Neural crest cell (in vitro differentiated cells): Measurements from ENCODE around the gene ANO4. TPM values are rescaled to one million over a fixed set of nuclear protein-coding genes. Genes with fewer than 3 reads are reported as not detected.

Experiments used
- DNase-seq: peaks from one replicate; pipeline ENCODE4 v3.0.0; 2021; ENCODE audit warnings: low read depth, mixed read lengths, low spot score
- H3K27ac Mint-ChIP-seq: one replicate; pipeline ENCODE4 v1.8.0; 2021; ENCODE audit warnings: mild to moderate bottlenecking, mixed read lengths; ENCODE audit not compliant: unreplicated experiment
- H3K27me3 Mint-ChIP-seq: 2 replicates; pipeline ENCODE4 v1.8.0; 2021; ENCODE audit warnings: low read depth, mild to moderate bottlenecking, mixed read lengths
- H3K36me3 Mint-ChIP-seq: 2 replicates; pipeline ENCODE4 v1.8.0; 2021; ENCODE audit warnings: low read depth, mild to moderate bottlenecking, mixed read lengths
- H3K4me1 Mint-ChIP-seq: 2 replicates; pipeline ENCODE4 v1.8.0; 2021; ENCODE audit warnings: mixed read lengths
- H3K4me3 Mint-ChIP-seq: one replicate; pipeline ENCODE4 v1.8.0; 2021; ENCODE audit warnings: mild to moderate bottlenecking, mixed read lengths
- H3K9me3 Mint-ChIP-seq: 2 replicates; pipeline ENCODE4 v1.8.0; 2021; ENCODE audit warnings: mixed read lengths
- CTCF ChIP-seq: fragments of 200-600 bp; sonication (generic); conservative IDR thresholded peaks from 2 replicates; pipeline ENCODE4 v1.5.0; 2021; ENCODE audit warnings: antibody characterized with exemption, mild to moderate bottlenecking
- total RNA-seq: library from RNA; stranded (reverse); gene quantifications from 2 replicates; pipeline ENCODE4 v1.2.1, GENCODE V29; 2021

The ANO4 gene
- total RNA-seq, 1 donor from 2014 or later, result 0.61 TPM

GRCh38 chr12:101021911-101022388 lies 227.4 kb downstream of the ANO4 start:
- Mint-ChIP-seq H3K4me3 (no peak overlapping the region), H3K4me1 (peaks cover 10% of the 10 kb centered on the region), H3K27ac (no peak overlapping the region), H3K9me3 (peaks cover 10% of the 10 kb centered on the region), H3K27me3 (no peaks in the 10 kb centered on the region), H3K36me3 (no peaks in the 10 kb centered on the region)
- no peak for TF ChIP-seq CTCF
- no peak for DNase-seq

GRCh38 chr12:101027200-101027599 lies 232.6 kb downstream of the ANO4 start:
- no peak for TF ChIP-seq CTCF
- Mint-ChIP-seq H3K4me3 (no peak overlapping the region), H3K27ac (no peak overlapping the region), H3K36me3 (peaks cover 14% of the 10 kb centered on the region), H3K9me3 (peaks cover 18% of the 10 kb centered on the region), H3K27me3 (no peaks in the 10 kb centered on the region), H3K4me1 (peaks cover 2% of the 10 kb centered on the region)
- no peak for DNase-seq

GRCh38 chr12:101027816-101028215 lies 233.2 kb downstream of the ANO4 start:
- Mint-ChIP-seq H3K36me3 (peaks cover 14% of the 10 kb centered on the region), H3K9me3 (peaks cover 18% of the 10 kb centered on the region), H3K27me3 (no peaks in the 10 kb centered on the region), H3K4me3 (no peak overlapping the region), H3K27ac (no peak overlapping the region), H3K4me1 (no peaks in the 10 kb centered on the region)
- no peak for TF ChIP-seq CTCF
- DNase-seq, result no peak

GRCh38 chr12:101038289-101038871 lies 243.8 kb downstream of the ANO4 start:
- no peak overlapping the region for H3K27ac Mint-ChIP-seq
- H3K4me3 Mint-ChIP-seq, result no peak overlapping the region
- H3K27me3 Mint-ChIP-seq, result no peaks in the 10 kb centered on the region
- H3K9me3 Mint-ChIP-seq, result no peaks in the 10 kb centered on the region
- H3K36me3 Mint-ChIP-seq, result no peaks in the 10 kb centered on the region
- no peak for TF ChIP-seq CTCF
- DNase-seq, result no peak
- no peaks in the 10 kb centered on the region for H3K4me1 Mint-ChIP-seq

GRCh38 chr12:101039848-101040531 lies 245.4 kb downstream of the ANO4 start:
- no peak for TF ChIP-seq CTCF
- Mint-ChIP-seq H3K36me3 (no peaks in the 10 kb centered on the region), H3K4me1 (no peaks in the 10 kb centered on the region), H3K27me3 (no peaks in the 10 kb centered on the region), H3K27ac (no peak overlapping the region), H3K4me3 (no peak overlapping the region), H3K9me3 (no peaks in the 10 kb centered on the region)
- DNase-seq, result no peak
